Measurements from ENCODE around the gene KLF1.
A peak's percentile ranks its signal among the peaks of the same experiment; 100 is the strongest.
"Not testable (repeated sequence)": the region's sequence is repeated elsewhere in the genome, so short reads cannot be mapped to it uniquely, and the experiment has no call there.

The KLF1 gene

GRCh38 chr19:12866416-12867119 lies 20.4 kb downstream of the KLF1 start:
- no peak for DNase-seq

DNA sequence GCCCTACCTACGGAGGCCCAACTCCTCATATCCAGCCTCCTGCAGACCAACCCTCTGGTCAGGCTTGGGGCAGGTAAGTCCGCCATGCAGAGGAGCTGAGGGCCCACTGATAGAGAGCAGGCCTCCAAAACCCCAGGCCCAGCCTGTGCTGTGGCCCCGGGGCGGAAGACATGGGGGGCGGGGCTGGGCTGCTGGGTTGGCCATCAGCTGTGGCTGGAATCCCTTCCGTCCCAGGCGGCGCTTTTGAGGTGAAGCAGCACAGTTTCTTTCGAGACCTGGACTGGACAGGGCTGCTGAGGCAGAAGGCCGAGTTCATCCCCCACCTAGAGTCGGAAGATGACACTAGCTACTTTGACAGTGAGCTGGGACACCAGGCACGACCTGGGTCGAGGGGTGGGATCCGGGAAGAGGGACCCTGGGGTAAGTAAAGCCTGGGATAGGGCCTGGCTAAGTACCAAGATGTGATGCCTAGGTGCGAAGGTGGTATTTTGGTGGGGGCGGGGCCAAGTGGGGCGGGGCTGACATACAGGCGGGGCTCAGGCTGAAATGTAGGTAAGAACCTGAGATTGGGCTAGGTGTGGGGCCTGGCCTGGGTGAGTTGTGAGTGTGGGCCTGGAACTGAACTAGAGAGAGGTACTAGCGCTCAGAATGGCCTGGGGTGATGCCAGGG lies 21.1 kb downstream of the KLF1 start:
- no peak for DNase-seq

GRCh38 chr19:12864721-12865715 lies 22.0 kb downstream of the KLF1 start:
- DNase-seq = no peak

DNA sequence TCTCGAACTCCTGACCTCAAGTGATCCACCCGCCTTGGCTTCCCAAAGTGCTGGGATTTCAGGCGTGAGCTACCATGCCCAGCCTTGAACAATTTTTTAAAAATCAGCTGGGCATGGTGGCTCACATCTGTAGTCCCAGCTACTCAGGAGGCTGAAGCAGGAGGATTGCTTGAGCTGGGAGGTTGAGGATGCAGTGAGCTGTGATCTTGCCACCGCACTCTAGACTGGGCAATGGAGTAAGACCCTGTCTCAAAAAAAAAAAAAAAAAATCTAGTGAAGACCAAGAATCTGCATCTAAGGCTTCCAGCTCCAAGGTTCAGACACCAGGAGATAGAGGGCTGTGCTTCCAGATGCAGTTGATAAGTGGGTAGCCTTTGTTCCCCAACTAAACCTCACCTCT lies 22.9 kb downstream of the KLF1 start:
- no peak for DNase-seq

DNA sequence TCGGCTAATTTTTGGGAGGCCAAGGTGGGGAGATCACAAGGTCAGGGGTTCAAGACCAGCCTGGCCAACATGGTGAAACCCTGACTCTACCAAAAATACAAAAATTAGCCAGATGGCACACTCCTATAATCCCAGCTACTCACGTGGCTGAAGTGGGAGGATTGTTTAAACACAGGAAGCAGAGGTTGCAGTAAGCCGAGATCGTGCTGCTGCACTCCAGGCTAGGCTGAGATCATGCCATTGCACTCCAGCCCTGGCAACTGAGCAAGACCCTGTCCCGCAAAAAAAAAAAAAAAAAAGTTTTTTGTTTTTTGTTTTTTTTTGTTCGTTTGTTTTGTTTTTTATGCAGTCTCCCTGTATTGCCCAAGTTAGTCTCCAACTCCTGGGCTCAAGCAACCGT lies 27.5 kb downstream of the KLF1 start:
- DNase-seq = no peak

GRCh38 chr19:12858041-12858928 lies 28.7 kb downstream of the KLF1 start:
- DNase-seq = no peak

DNA sequence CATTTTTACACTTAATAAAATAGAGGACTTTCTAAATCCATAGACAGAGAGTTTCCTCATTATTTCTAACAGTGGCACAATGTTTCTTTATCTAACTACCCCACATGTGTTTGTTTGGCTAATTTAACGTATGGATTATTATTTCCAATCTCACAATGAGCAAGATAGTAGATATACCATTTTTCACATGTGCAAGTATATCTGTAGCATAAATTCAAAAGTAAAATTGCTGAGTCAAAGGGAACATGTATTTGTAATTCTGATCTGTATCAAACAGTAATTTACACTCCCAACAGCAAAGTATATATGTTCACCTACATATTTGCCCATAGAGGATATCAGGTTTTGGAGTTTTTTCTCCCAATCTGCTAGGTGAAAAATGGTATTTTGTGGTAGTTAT lies 30.3 kb downstream of the KLF1 start:
- no peak for DNase-seq

- peak; percentile 72 for DNase-seq
Observed at GRCh38 chr19:12847159-12848139, 39.6 kb downstream of the KLF1 start.

DNA sequence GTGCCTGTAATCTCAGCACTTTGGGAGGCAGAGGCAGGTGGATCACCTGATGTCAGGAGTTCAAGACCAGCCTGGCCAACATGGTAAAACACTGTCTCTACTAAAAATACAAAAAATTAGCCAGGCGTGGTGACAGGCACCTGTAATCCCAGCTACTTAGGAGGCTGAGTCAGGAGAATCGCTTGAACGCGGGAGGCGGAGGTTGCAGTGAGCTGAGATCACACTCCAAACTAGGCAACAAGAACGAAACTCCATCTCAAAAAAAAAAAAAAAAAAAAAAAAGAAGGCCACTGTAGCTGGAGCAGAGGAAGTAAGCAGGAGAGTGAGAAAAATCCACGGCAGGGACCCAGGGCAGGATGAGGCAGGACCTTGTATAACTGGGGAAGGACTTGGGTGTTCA lies 40.4 kb downstream of the KLF1 start:
- not testable (repeated sequence) for DNase-seq

- no peak for DNase-seq
Observed at GRCh38 chr19:12843999-12844732, 42.8 kb downstream of the KLF1 start.

GRCh38 chr19:12843328-12843727 lies 43.7 kb downstream of the KLF1 start:
- DNase-seq = no peak

DNA sequence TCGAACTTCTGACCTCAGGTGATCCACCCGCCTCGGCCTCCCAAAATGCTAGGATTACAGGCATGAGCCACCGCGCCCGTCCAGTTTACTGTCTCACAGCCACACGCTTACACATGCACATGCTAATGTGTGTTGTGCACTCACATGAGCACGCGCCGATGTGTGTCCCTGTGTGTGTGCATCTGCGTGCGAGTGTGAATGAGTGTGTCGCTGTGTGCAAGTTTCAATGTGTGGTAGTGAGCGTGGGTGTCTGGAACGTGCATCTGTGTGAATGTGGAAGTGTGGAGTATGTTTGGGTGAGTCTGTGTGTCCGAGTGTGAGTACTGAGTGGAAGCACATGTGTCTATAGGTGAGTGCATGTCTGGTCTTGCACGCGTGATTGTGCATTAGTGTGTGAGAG lies 44.5 kb downstream of the KLF1 start:
- no peak for DNase-seq

DNA sequence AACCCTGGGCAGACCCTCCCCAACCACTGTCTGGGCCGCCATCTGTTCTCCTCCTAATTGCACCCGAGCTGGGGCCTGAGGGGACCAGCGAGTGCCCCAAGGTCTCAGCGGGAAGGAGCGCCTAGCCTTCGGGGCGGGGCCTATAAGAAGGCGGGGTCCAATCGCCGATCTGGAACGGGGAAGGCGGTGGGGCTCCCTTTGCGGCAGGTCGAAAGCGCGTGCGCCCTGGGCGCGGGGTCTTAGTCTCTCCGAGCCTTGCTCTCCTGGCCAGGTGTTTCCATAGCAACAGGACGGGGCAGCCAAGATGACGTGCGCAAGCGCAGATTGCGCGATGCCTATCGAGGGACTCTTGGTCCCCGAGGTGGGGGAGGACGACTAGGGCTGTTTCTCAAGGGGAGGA lies 45.9 kb downstream of the KLF1 start:
- no peak for DNase-seq

DNA sequence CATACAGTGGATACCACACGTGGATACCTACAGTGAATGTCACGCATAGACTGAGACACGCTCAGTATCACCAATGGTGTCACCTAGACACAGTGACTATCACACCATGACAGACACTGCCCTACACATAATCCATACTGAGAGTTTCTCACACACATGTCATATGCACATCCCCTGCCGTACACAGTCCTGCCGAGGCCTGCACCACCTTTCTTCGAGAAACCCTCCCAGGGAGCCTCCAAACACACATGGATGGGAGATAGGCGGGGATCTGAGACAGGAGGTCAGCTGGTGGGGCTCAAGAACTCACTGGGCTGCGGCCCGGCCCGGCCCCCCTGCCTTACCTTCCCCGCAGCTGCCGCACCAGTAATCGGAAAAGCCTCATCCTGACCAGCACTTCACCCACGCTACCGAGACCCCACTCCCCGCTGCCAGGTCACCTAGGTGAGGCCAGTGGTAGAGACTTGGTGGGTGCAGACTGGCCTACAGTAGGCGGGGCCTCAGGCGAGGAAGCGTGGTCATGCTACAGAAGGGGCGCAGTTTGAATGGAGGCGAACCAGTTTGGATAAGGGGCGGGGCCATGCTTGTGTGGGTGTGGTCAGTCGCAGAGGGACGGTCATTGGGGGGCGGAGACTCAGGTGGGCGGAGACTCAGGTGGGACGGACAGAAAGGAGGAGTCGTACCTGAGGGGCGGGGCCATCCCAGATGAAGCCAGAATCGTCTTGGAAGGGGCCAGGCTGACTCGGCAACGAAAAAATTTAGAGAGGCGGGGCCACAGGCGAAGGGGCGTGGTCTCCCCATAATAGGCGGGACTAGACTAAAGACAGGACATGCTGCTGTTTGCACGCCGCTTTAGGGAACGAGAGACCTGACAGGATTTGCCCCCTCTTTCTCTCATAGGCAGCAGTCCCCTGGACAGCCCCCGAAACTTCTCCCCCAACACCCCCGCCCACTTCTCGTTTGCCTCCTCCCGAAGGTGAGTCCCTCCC lies 46.6 kb downstream of the KLF1 start:
- no peak for DNase-seq

- DNase-seq = no peak
Observed at GRCh38 chr19:12838886-12839756, 47.9 kb downstream of the KLF1 start.

DNA sequence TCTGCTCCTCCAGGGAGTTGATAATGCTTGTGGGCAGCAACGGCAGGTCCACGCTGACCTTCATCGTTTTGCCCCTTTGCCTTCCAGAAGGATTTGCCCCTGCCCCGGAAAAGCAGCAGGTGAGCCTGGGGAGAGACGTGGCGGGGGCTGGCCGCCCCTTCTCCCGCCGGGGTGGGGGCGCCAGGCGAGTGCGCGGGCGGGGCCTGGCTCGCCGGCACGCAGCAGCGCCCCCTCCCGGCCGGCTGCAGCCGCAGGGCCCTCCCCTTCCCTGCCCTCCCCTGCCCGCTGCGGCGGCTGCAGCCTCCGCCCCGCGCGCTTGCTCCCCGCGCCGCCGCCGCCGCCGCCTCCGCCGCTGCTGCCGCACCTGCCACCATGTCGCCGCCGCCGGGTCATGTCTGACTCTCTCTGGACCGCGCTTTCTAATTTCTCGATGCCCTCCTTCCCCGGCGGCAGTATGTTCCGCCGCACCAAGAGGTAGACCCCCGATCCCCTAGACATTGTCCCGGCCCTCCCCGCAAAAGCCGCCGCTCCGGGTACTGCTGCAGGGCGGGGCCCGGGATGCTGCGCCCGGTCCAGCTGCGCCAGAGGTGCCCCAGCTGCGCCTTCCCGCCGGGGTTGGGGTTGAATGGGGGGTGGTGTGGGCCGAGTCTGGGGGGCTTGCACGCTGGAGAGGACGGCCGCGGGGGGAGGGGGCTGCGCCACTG lies 48.7 kb downstream of the KLF1 start, which contains the start of gene MAST1:
TSS of gene MAST1 (plus strand) at position 334 of the 704 bp plus-strand sequence. CDS start at position 392, 58 bp downstream.
- no peak for DNase-seq

DNA sequence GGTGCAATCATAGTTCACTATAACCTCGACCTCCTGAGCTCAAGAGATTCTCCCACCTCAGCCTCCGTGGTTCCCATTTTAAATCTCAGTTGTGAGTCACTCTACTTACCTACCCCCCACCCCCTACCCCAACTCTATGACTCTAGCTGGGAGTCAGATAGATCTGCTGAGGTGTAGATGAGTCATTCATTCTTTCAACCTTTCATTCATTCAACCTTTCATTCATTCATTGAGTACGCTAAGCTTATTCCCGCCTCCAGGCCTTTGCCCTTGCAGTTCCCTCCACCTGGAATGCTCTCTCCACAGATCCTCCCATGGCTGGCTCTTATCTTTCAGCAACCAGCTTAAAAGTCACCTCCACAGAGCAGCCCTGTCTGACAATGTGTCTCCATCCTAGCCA lies 49.8 kb downstream of the KLF1 start:
- no peak for DNase-seq
